ENCODE data around the gene CEACAM18. TPM values are rescaled to one million over a fixed set of nuclear protein-coding genes. Genes with fewer than 3 reads are reported as not detected.

Gene CEACAM18
- total and polyA plus RNA-seq, 7 experiments from 2014 or later: not detected

DNA sequence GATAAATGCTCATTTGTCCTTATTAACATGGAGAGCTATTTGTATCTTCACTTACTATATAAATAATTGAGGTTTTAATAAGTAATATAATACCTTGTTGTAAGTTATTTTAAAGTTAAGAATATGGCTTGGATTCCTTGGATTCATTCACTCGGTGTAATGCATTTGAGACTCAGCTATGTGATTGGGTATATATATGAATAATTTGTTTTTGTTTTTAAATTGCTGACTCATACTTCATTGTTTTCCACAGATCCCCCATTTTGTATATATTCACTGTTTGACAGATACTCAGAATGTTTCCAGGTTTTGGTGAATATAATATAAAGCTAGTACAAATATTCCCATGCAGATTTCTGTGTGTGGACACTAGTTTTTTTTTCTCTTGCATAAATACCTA, 6.8 kb upstream of the CEACAM18 start:
- Mint-ChIP-seq H3K27ac (no peak overlapping the region), H3K36me3 (no peaks in the 10 kb centered on the region), H3K4me1 (peaks cover 0 to 19% (median 0%) of the 10 kb centered on the region in 7 donors), H3K27me3 (peaks cover 13 to 33% (median 24%) of the 10 kb centered on the region in 5 donors), H3K4me3 (no peak overlapping the region), H3K9me3 (peaks cover 0 to 3% (median 0%) of the 10 kb centered on the region in 11 donors)
- H3K27ac ChIP-seq (ENCODE audit: low read depth, low read length): no peak overlapping the region
- no peaks in the 10 kb centered on the region for H3K4me1 ChIP-seq (ENCODE audit: control insufficient read depth in 2 of 2, insufficient read depth in 2 of 2, low read length in 2 of 2)
- no peak for ATAC-seq
- POLR2A ChIA-PET: no interaction called here
- CTCF ChIA-PET: interaction anchor here (0.8 to 1.4 kb wide), 5 partner anchors 10 to 186 kb away, joined by 3 to 8 read pairs (median 3); partner anchors contain the start of gene SIGLEC10
- H3K27me3 ChIP-seq (ENCODE audit: control insufficient read depth in 2 of 2, insufficient read depth in 2 of 2, low read length in 2 of 2): no peaks in the 10 kb centered on the region
- no peaks in the 10 kb centered on the region for H3K36me3 ChIP-seq (ENCODE audit: control insufficient read depth in 2 of 3, insufficient read depth in 3 of 3, low read length in 3 of 3)
- no peak for DNase-seq
- intact Hi-C loops (cut with micrococcal nuclease): loop anchor here in 1 of 2 donors (5.0 kb wide), 1 partner anchor 166 kb away; no protein-coding TSS in a partner anchor
- no peak overlapping the region for H3K4me3 ChIP-seq (ENCODE audit: low read length)
- no peaks in the 10 kb centered on the region for H3K9me3 ChIP-seq (ENCODE audit: control insufficient read depth in 2 of 3, low read length in 3 of 3)

GRCh38 chr19:51472607-51473006, 5.7 kb upstream of the CEACAM18 start:
- Mint-ChIP-seq H3K9me3 (peaks cover 0 to 3% (median 0%) of the 10 kb centered on the region in 11 donors), H3K4me3 (no peak overlapping the region), H3K4me1 (peaks cover 0 to 12% (median 0%) of the 10 kb centered on the region in 7 donors), H3K27ac (no peak overlapping the region), H3K27me3 (peaks cover 15 to 27% (median 24%) of the 10 kb centered on the region in 5 donors), H3K36me3 (no peaks in the 10 kb centered on the region)
- Histone ChIP-seq H3K27ac (ENCODE audit: low read depth, low read length) (no peak overlapping the region), H3K4me1 (ENCODE audit: control insufficient read depth in 2 of 2, insufficient read depth in 2 of 2, low read length in 2 of 2) (no peaks in the 10 kb centered on the region), H3K9me3 (ENCODE audit: control insufficient read depth in 2 of 3, low read length in 3 of 3) (no peaks in the 10 kb centered on the region), H3K27me3 (ENCODE audit: control insufficient read depth in 2 of 2, insufficient read depth in 2 of 2, low read length in 2 of 2) (no peaks in the 10 kb centered on the region), H3K36me3 (ENCODE audit: control insufficient read depth in 2 of 3, insufficient read depth in 3 of 3, low read length in 3 of 3) (no peaks in the 10 kb centered on the region), H3K4me3 (ENCODE audit: low read length) (no peak overlapping the region)
- DNase-seq: no peak
- intact Hi-C loops (cut with micrococcal nuclease): loop anchor here (1.0 to 5.0 kb wide), 8 partner anchors 32 to 306 kb away; no protein-coding TSS in a partner anchor
- ChIA-PET CTCF (interaction anchor here (0.6 to 3.2 kb wide), 11 partner anchors 9 to 305 kb away, joined by 3 to 24 read pairs (median 4); no protein-coding TSS in a partner anchor), POLR2A (no interaction called here)
- ATAC-seq: no peak

DNA sequence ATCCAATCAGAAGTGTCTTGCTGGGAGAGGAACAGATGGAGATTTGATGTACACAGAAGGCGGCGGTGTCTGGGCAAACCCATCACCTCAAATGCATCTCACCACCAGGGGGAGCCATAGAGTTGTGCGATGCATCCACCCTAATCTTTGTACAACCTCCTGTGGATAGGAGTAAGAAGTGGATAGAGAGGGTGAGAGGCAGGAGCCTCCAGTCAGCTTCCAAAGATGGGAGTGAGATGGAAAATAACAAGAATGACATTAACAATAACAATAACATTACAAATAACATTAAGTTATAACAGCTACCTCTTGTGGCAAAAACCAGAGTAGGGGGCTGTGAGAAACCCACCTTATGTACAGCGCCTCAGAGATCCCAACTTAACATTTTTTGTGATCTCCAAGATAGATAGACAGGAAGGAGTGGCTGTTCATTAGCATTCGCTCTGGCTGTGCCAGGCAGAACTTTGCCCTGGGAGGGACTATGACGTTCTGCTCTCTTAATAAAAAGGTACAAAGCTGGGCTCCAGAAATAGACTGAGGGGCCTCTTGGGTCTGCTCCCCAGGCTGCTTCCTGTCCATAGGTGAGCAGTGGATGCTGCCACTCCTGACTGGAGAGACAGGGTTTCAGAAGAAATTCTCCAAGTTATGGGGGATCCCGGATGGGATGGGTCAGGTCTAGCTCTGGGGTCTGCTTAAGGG, 5.2 kb upstream of the CEACAM18 start:
- Mint-ChIP-seq H3K27me3 (peaks cover 17 to 27% (median 20%) of the 10 kb centered on the region in 5 donors), H3K9me3 (peaks cover 0 to 3% (median 0%) of the 10 kb centered on the region in 11 donors), H3K36me3 (no peaks in the 10 kb centered on the region), H3K4me3 (no peak overlapping the region), H3K27ac (no peak overlapping the region), H3K4me1 (peaks cover 0 to 7% (median 0%) of the 10 kb centered on the region in 7 donors)
- H3K4me1 ChIP-seq (ENCODE audit: control insufficient read depth in 2 of 2, insufficient read depth in 2 of 2, low read length in 2 of 2): no peaks in the 10 kb centered on the region
- ChIA-PET CTCF (interaction anchor here (0.6 to 3.2 kb wide), 13 partner anchors 8 to 305 kb away, joined by 3 to 24 read pairs (median 4); no protein-coding TSS in a partner anchor), POLR2A (no interaction called here)
- H3K4me3 ChIP-seq (ENCODE audit: low read length): no peak overlapping the region
- H3K36me3 ChIP-seq (ENCODE audit: control insufficient read depth in 2 of 3, insufficient read depth in 3 of 3, low read length in 3 of 3): no peaks in the 10 kb centered on the region
- intact Hi-C loops (cut with micrococcal nuclease): loop anchor here (1.0 to 5.0 kb wide), 8 partner anchors 32 to 305 kb away; no protein-coding TSS in a partner anchor
- peak; percentile 85 for ATAC-seq
- H3K27ac ChIP-seq (ENCODE audit: low read depth, low read length): no peak overlapping the region
- peak; percentile 39 to 83 (median 59) for DNase-seq
- no peaks in the 10 kb centered on the region for H3K9me3 ChIP-seq (ENCODE audit: control insufficient read depth in 2 of 3, low read length in 3 of 3)
- H3K27me3 ChIP-seq (ENCODE audit: control insufficient read depth in 2 of 2, insufficient read depth in 2 of 2, low read length in 2 of 2): no peaks in the 10 kb centered on the region

DNA sequence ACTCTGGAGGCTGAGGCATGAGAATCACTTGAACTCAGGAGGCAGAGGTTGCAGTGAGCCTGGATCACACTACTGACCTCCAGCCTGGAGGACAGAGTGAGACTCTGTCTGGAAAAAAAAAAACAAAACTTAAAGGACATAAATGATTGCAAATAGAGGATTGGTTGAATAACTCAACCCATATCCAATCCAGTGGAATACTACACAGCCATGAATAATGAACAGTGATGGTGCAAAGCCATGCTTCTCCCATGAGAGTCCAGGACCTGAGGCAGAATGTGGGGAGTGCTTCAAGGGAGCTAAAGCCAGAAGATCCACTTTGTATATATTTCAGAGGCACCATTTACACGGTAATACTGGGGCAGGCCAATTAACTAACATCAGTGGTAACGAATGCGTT, 2.2 kb upstream of the CEACAM18 start:
- ATAC-seq (no peak), DNase-seq (no peak)
- Mint-ChIP-seq H3K27ac (no peak overlapping the region), H3K36me3 (no peaks in the 10 kb centered on the region), H3K4me3 (no peak overlapping the region), H3K27me3 (peaks cover 14 to 43% (median 36%) of the 10 kb centered on the region in 5 donors), H3K9me3 (peaks cover 0 to 3% (median 0%) of the 10 kb centered on the region in 11 donors), H3K4me1 (peaks cover 0 to 9% (median 0%) of the 10 kb centered on the region in 7 donors)
- no peaks in the 10 kb centered on the region for H3K36me3 ChIP-seq (ENCODE audit: control insufficient read depth in 2 of 3, insufficient read depth in 3 of 3, low read length in 3 of 3)
- H3K27ac ChIP-seq (ENCODE audit: low read depth, low read length): no peak overlapping the region
- no peaks in the 10 kb centered on the region for H3K9me3 ChIP-seq (ENCODE audit: control insufficient read depth in 2 of 3, low read length in 3 of 3)
- no peaks in the 10 kb centered on the region for H3K27me3 ChIP-seq (ENCODE audit: control insufficient read depth in 2 of 2, insufficient read depth in 2 of 2, low read length in 2 of 2)
- POLR2A ChIA-PET: interaction anchor here (0.6 kb wide), 1 partner anchor 9 kb away, joined by 4 read pairs; no protein-coding TSS in a partner anchor
- H3K4me1 ChIP-seq (ENCODE audit: control insufficient read depth in 2 of 2, insufficient read depth in 2 of 2, low read length in 2 of 2): no peaks in the 10 kb centered on the region
- no peak overlapping the region for H3K4me3 ChIP-seq (ENCODE audit: low read length)
- CTCF ChIA-PET: interaction anchor here (0.6 to 0.8 kb wide), 2 partner anchors 51 to 227 kb away, joined by 3 read pairs; no protein-coding TSS in a partner anchor
- intact Hi-C loops (cut with micrococcal nuclease): no loop called here

DNA sequence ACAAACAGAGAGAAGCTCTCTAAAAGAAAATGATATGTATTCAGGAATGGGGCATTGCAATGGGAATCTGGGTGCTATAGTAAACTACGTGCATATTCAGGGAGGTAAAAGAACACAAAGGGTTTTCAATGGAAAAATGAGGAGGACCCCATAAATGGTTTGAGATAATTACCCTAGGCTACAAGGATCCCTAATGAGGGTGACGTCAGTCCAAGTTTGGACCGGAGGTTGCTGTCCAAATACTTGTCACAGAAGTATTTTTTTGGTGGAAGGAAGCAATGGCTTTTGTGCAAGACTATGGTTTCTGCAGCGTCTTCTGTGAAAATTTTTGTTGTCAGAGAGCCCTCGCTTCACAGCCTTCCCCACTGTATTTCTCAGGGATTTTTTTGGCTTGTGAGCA, 995 bp upstream of the CEACAM18 start:
- ChIA-PET POLR2A (no interaction called here), CTCF (no interaction called here)
- H3K4me1 ChIP-seq (ENCODE audit: control insufficient read depth in 2 of 2, insufficient read depth in 2 of 2, low read length in 2 of 2): no peaks in the 10 kb centered on the region
- no peaks in the 10 kb centered on the region for H3K36me3 ChIP-seq (ENCODE audit: control insufficient read depth in 2 of 3, insufficient read depth in 3 of 3, low read length in 3 of 3)
- H3K9me3 ChIP-seq (ENCODE audit: control insufficient read depth in 2 of 3, low read length in 3 of 3): no peaks in the 10 kb centered on the region
- H3K27me3 ChIP-seq (ENCODE audit: control insufficient read depth in 2 of 2, insufficient read depth in 2 of 2, low read length in 2 of 2): no peaks in the 10 kb centered on the region
- intact Hi-C loops (cut with micrococcal nuclease): no loop called here
- Mint-ChIP-seq H3K4me1 (peaks cover 0 to 9% (median 0%) of the 10 kb centered on the region in 7 donors), H3K4me3 (no peak overlapping the region), H3K36me3 (no peaks in the 10 kb centered on the region), H3K27ac (no peak overlapping the region), H3K27me3 (peaks cover 14 to 46% (median 40%) of the 10 kb centered on the region in 5 donors), H3K9me3 (peaks cover 0 to 3% (median 0%) of the 10 kb centered on the region in 11 donors)
- H3K4me3 ChIP-seq (ENCODE audit: low read length): no peak overlapping the region
- DNase-seq: no peak
- no peak for ATAC-seq
- H3K27ac ChIP-seq (ENCODE audit: low read depth, low read length): no peak overlapping the region

DNA sequence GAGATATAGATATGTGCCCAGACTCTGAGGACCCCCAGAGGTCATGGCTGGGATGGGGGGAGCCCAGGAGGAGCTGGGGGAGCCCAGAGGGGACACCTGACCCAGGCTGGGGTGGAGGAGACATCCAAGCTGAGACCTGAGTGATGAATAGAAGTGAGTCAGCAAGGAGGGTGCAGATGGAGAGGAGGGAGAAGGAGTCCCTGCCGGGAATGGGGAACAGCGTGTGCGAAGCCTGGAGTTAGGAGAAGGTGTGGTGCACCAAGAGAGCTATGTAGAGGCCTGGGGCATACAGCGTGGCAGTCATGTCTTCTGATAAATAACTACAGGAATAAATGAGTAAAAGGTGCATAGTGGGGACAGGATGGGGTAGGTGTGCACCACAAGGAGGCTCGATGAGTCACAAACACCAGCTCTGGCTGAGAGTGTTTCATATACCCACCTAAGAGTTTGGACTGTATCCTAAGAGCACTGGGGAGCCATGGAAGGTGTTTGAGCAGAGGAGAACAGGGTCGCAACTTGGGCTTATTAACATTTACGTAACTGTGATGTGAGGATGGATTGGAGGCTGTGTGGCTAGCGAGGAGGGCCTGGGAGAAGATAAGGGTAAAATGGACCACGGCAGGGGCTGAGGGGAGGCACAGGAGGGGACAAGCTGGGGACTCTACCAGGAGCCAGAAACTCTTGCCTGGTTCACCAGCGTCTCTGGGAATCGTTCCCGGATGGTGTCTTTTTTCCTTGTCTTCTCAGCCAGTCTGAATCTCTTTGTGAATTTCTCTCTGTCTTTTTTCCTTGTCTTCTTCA, 1.4 kb downstream of the CEACAM18 start:
- H3K27me3 Mint-ChIP-seq: peaks cover 8 to 47% (median 38%) of the 10 kb centered on the region in 5 donors

More for the DNA sequence above, 1.4 kb downstream of the CEACAM18 start:
- POLR2A ChIA-PET: no interaction called here
- CTCF ChIA-PET: no interaction called here
- no peaks in the 10 kb centered on the region for H3K27me3 ChIP-seq (ENCODE audit: control insufficient read depth in 2 of 2, insufficient read depth in 2 of 2, low read length in 2 of 2)
- DNase-seq: peak in 1 of 9 donors; percentile 33
- H3K36me3 ChIP-seq (ENCODE audit: control insufficient read depth in 2 of 3, insufficient read depth in 3 of 3, low read length in 3 of 3): no peaks in the 10 kb centered on the region
- H3K4me1 ChIP-seq (ENCODE audit: control insufficient read depth in 2 of 2, insufficient read depth in 2 of 2, low read length in 2 of 2): no peaks in the 10 kb centered on the region
- H3K27ac Mint-ChIP-seq: no peak overlapping the region
- ATAC-seq: no peak
- no peaks in the 10 kb centered on the region for H3K36me3 Mint-ChIP-seq
- H3K4me3 Mint-ChIP-seq: no peak overlapping the region
- H3K9me3 ChIP-seq (ENCODE audit: control insufficient read depth in 2 of 3, low read length in 3 of 3): no peaks in the 10 kb centered on the region
- H3K27ac ChIP-seq (ENCODE audit: low read depth, low read length): no peak overlapping the region
- H3K9me3 Mint-ChIP-seq: peaks cover 0 to 3% (median 0%) of the 10 kb centered on the region in 11 donors
- intact Hi-C loops (cut with micrococcal nuclease): no loop called here
- H3K4me3 ChIP-seq (ENCODE audit: low read length): no peak overlapping the region
- peaks cover 0 to 5% (median 0%) of the 10 kb centered on the region in 7 donors for H3K4me1 Mint-ChIP-seq
